SHP77 (cell line): ENCODE results near the gene PET100.
A peak's percentile ranks its signal among the peaks of the same experiment; 100 is the strongest.

Experiments
- DNase-seq, 2 experiments: peaks; one replicate each; lab custom pipeline; 2025; lab: John Stamatoyannopoulos, UW

PET100 gene

GRCh38 chr19:7679771-7680605 lies 50.4 kb downstream of the PET100 start:
- DNase-seq = peak in 1 of 2 experiments; percentile 31

GRCh38 chr19:7680606-7681339 lies 51.2 kb downstream of the PET100 start, which contains the start of gene TRAPPC5:
Gene TRAPPC5, plus strand, starts transcription at chr19:7680833. Its CDS starts 1,421 bp downstream, at chr19:7682254.
- DNase-seq = peak; percentile 59 to 80
